OCI-LY7 (cell line): ENCODE data around the gene AGAP5.

Source experiments
- EZH2phosphoT487 ChIP-seq: fragments of 200-600 bp; sonication (generic); IDR thresholded peaks from 2 replicates; pipeline ENCODE4 v1.6.1; 2018; ENCODE audit warnings: low read depth, borderline replicate concordance, mild to moderate bottlenecking, mixed run types, antibody characterized with exemption, low read length, moderate library complexity, mixed read lengths
- TF ChIP-seq, protein P1 (sequence below): fragments of 200-600 bp; sonication (generic); conservative IDR thresholded peaks from 2 replicates; pipeline ENCODE4 v1.5.1; 2014; ENCODE audit warnings: mild to moderate bottlenecking, antibody characterized with exemption, low read length, moderate library complexity, mixed read lengths

DNA sequence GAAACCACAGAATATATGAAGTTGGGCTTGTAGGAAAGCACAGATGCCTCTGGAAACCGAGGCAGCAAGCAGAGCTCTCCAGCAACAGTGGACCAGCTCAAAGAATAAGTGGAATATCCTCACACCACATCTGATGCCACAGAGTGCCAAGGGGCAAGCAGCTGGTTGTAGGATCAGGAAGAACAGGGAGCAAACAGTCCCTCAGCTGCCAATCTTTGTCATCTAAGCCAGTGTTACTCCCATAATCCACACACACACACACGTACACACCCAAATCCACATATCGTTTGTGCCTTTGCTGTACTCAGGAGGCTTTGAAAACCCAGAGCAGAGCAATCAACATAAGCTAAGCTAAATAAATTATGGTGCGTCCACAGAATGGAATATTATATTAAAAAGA, 25.6 kb upstream of the AGAP5 start:
- TF ChIP-seq, protein P1, sequence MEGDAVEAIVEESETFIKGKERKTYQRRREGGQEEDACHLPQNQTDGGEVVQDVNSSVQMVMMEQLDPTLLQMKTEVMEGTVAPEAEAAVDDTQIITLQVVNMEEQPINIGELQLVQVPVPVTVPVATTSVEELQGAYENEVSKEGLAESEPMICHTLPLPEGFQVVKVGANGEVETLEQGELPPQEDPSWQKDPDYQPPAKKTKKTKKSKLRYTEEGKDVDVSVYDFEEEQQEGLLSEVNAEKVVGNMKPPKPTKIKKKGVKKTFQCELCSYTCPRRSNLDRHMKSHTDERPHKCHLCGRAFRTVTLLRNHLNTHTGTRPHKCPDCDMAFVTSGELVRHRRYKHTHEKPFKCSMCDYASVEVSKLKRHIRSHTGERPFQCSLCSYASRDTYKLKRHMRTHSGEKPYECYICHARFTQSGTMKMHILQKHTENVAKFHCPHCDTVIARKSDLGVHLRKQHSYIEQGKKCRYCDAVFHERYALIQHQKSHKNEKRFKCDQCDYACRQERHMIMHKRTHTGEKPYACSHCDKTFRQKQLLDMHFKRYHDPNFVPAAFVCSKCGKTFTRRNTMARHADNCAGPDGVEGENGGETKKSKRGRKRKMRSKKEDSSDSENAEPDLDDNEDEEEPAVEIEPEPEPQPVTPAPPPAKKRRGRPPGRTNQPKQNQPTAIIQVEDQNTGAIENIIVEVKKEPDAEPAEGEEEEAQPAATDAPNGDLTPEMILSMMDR, result no peak
- no peak for TF ChIP-seq EZH2phosphoT487
